ENCODE measurements around the gene MATN3. TPM values are rescaled to one million over a fixed set of nuclear protein-coding genes. Genes with fewer than 3 reads are reported as not detected.

MATN3 gene
- total RNA-seq, 2 donors from 2014 or later = not detected

DNA sequence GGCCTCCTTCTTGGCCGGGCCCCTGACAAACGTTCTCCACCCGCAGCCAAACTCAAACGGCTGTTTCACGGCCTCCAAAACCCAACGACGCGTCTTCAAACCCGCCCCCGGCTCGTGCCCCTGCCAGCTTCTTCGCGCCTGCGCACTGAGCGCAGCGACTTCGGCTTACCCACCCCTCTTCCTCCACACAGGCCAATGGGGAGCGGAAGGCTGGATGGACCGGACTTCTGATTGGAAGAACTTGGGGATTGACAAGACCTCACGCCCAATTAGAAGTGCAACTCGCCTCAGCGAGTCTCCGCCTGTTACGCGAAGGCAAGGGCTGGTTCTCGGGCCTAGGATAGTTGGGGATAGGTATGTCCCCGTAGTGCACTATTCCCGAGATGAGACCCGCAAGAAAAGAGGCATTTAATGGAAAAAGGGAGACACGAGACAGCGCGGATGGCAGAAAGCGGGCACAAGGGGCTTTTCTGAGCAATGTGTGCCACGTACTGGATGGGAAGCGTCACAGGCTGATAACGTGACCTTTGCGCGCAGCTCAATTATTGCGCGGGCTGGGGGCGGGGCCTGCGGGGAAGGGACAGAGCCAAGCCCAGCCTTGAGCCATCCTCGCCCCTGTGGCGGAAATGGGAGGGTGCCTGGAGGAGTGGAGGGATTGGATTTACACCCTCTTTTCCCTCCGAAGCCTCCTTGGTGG, 39.2 kb upstream of the MATN3 start, which contains the start of gene LAPTM4A:
Gene LAPTM4A, minus strand, starts transcription at position 97 of the 697 bp plus-strand sequence. CDS start 108 bp downstream, outside the sequence.
- peak; percentile 98 to 99 (median 98) for DNase-seq
- H3K4me1 ChIP-seq = peaks cover 31% of the 10 kb centered on the region
- intact Hi-C loops (cut with DNase I) = no loop called here
- no peaks in the 10 kb centered on the region for H3K36me3 ChIP-seq (replicated peaks in 1 of 2; ENCODE audit: insufficient read depth in 1 of 2, low read depth in 2 of 2)
- peak within 1 kb of the TSS; percentile 43 to 44 for H3K4me3 ChIP-seq
- no peaks in the 10 kb centered on the region for H3K27me3 ChIP-seq
- H3K9me3 ChIP-seq = no peaks in the 10 kb centered on the region
- TF ChIP-seq POLR2A (IDR thresholded peaks at IDR 0.05) = peak; percentile 65 to 91 (median 90)
- TF ChIP-seq, protein P1, sequence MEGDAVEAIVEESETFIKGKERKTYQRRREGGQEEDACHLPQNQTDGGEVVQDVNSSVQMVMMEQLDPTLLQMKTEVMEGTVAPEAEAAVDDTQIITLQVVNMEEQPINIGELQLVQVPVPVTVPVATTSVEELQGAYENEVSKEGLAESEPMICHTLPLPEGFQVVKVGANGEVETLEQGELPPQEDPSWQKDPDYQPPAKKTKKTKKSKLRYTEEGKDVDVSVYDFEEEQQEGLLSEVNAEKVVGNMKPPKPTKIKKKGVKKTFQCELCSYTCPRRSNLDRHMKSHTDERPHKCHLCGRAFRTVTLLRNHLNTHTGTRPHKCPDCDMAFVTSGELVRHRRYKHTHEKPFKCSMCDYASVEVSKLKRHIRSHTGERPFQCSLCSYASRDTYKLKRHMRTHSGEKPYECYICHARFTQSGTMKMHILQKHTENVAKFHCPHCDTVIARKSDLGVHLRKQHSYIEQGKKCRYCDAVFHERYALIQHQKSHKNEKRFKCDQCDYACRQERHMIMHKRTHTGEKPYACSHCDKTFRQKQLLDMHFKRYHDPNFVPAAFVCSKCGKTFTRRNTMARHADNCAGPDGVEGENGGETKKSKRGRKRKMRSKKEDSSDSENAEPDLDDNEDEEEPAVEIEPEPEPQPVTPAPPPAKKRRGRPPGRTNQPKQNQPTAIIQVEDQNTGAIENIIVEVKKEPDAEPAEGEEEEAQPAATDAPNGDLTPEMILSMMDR (IDR thresholded peaks at IDR 0.05) = peak in 5 of 7 experiments; percentile 11 to 53 (median 47)
- peak within 1 kb of the TSS; percentile 91 to 98 (median 94) for H3K27ac ChIP-seq
- peak; percentile 95 for ATAC-seq
- WGBS, 2 donors = 0 to 1% methylated on average over 27 to 45 of the region's 45 CpGs

DNA sequence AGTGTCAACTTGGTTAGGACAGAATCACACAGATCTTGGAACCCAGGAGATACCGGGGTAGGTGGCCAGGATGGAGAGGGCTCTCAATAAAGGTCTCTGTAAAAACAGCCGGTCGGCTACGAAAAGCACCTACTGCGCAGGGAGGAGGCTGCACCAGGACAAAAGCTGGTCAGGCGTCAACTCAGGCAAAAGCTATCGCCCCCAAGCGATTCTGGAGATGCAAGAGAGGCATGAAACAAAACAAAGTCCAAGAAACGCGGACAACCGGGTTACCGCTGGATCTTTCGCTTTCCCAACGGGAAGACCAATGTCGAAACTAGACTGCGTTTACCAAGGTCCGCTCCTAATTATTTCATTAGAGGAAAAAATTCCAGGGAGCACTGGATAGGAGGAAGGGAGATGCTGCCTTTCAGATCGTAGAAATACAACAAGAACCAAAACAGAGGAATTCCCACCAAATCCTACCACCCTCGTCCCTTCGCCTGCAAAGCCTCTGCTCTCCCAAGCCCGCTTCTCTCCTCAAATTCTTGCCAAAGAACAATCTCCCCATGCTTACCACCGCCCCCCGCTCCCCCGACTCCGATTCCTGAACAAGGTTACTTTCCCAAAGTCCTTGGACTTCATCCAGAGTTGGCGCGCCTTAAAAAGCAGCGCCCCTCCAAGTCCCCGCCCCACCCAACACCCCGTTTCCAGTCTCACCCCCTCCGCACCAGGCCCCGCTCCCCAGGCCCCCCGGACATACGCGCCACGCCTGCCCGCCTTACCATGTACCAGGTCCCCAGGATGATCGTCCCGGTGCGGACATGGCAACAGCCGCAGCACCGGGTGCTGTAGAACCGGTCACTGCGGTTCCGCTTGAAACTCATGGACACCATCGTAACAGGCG, 38.4 kb upstream of the MATN3 start:
- Histone ChIP-seq H3K27ac (peak overlapping the region; percentile 91 to 98 (median 94)), H3K27me3 (no peaks in the 10 kb centered on the region), H3K9me3 (no peaks in the 10 kb centered on the region), H3K36me3 (replicated peaks in 1 of 2; ENCODE audit: insufficient read depth in 1 of 2, low read depth in 2 of 2) (no peaks in the 10 kb centered on the region), H3K4me3 (peak overlapping the region; percentile 43 to 44), H3K4me1 (peaks cover 33% of the 10 kb centered on the region)
- TF ChIP-seq, protein P1 (IDR thresholded peaks at IDR 0.05) = no peak
- no peak for TF ChIP-seq POLR2A (IDR thresholded peaks at IDR 0.05)
- 0 to 1% methylated on average over 35 to 47 of the region's 47 CpGs for WGBS, 2 donors
- ATAC-seq = no peak
- peak; percentile 39 to 56 (median 48) for DNase-seq
- intact Hi-C loops (cut with DNase I) = no loop called here

DNA sequence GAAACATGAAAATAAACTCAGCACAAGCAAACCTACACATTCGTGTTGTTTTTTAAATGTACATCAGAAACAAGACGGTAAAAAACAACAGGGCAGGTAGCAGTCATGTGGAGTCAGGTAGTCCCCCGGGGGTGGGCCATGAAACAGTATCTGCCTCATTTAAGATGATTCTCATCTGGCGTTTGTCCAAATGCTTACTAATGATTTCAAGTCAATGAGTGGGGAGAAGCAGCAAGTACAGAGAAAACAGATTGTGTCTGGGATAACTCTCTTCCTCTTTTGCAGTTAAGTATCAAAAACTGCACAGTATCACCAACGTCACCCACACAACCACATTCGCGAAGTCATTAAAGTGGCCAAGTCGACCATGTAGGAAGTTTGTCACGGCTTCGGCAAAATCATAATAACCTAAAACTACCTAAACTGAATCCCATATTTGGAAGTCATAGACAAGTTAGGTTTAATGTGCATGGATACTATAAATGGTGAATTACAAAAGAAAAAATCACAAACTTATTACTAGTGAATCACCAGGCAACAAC, 37.7 kb upstream of the MATN3 start:
- Histone ChIP-seq H3K27me3 (no peaks in the 10 kb centered on the region), H3K4me3 (peak overlapping the region in 1 of 2 donors; percentile 43), H3K4me1 (peaks cover 40% of the 10 kb centered on the region), H3K9me3 (no peaks in the 10 kb centered on the region), H3K36me3 (replicated peaks in 1 of 2; ENCODE audit: insufficient read depth in 1 of 2, low read depth in 2 of 2) (no peaks in the 10 kb centered on the region), H3K27ac (peak overlapping the region; percentile 91 to 98 (median 94))
- ATAC-seq = no peak
- peak in 1 of 4 donors; percentile 59 for DNase-seq
- TF ChIP-seq, protein P1 (IDR thresholded peaks at IDR 0.05) = no peak
- TF ChIP-seq POLR2A (IDR thresholded peaks at IDR 0.05) = peak in 2 of 3 donors; percentile 11 to 56
- WGBS, 2 donors = 0 to 1% methylated on average over 10 of the region's 10 CpGs
- intact Hi-C loops (cut with DNase I) = no loop called here

DNA sequence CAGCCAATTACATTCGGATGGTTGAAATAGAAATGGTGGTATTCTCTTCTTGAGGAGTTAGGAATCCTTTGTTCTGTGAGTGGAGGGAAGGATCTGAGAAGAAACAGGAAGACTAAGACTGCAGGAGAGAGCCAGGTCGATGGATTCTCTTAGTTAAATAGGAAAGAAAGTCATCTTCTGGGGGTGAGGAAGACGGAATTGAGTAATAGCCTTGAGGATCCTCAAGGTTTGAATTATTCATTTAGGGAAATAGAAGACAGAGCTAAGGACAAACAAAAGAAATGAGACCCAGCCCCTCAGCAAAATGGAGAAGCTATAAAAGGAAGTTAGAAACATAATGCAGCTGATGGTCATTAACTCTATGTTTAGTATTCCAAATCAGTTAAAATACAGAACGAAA, 37.2 kb upstream of the MATN3 start:
- H3K9me3 ChIP-seq = no peaks in the 10 kb centered on the region
- ATAC-seq (no peak), DNase-seq (no peak)
- no peaks in the 10 kb centered on the region for H3K36me3 ChIP-seq (replicated peaks in 1 of 2; ENCODE audit: insufficient read depth in 1 of 2, low read depth in 2 of 2)
- H3K27ac ChIP-seq = peak overlapping the region in 3 of 4 donors; percentile 91 to 98 (median 95)
- H3K4me1 ChIP-seq = peaks cover 41% of the 10 kb centered on the region
- WGBS, 2 donors = 2 to 6% methylated on average over 4 of the region's 4 CpGs
- no peaks in the 10 kb centered on the region for H3K27me3 ChIP-seq
- TF ChIP-seq, protein P1 (IDR thresholded peaks at IDR 0.05) = no peak
- no peak for TF ChIP-seq POLR2A (IDR thresholded peaks at IDR 0.05)
- intact Hi-C loops (cut with DNase I) = no loop called here
- peak overlapping the region in 1 of 2 donors; percentile 43 for H3K4me3 ChIP-seq
